Gastroesophageal sphincter (tissue), 4 donors: ENCODE measurements around the gene ZMYM3. TPM values are rescaled to one million over a fixed set of nuclear protein-coding genes. Genes with fewer than 3 reads are reported as not detected.
A peak's percentile ranks its signal among the peaks of the same experiment; 100 is the strongest.

Experiments
- ATAC-seq: fragments of 150-250 bp; one replicate; pipeline ENCODE4 v1.9.1; 2016; ENCODE audit warnings: mild to moderate bottlenecking, moderate library complexity
- H3K27ac ChIP-seq, 4 donors: fragments of 200-600 bp; sonication (generic) in 3 of 4; 1 replicate in 3 of 4; 2 replicates in 1 of 4; pipeline ENCODE4 v1.5.1; 2016 to 2019
- H3K27me3 ChIP-seq: fragments of 200-600 bp; sonication (generic); one replicate; pipeline ENCODE4 v1.5.1; 2019
- H3K36me3 ChIP-seq, 2 donors: fragments of 200-600 bp; sonication (generic); one replicate each; pipeline ENCODE4 v1.5.1; 2019; ENCODE audit warnings: control low read depth in 1 of 2
- H3K4me1 ChIP-seq, 3 donors: fragments of 200-600 bp; sonication (generic); 1 replicate in 2 of 3; 2 replicates in 1 of 3; pipeline ENCODE4 v1.5.1; 2016 to 2019; ENCODE audit warnings: control low read depth in 2 of 3
- H3K4me3 ChIP-seq, 2 donors: fragments of 200-600 bp; sonication (generic); one replicate each; pipeline ENCODE4 v1.5.1; 2019; ENCODE audit warnings: mild to moderate bottlenecking in 1 of 2, moderate library complexity in 1 of 2
- H3K9me3 ChIP-seq, 3 donors: fragments of 200-600 bp; sonication (generic); one replicate each; pipeline ENCODE4 v1.5.1; 2017 to 2019; ENCODE audit warnings: control low read depth in 2 of 3
- EP300 ChIP-seq: sonication (generic); formaldehyde crosslinking; IDR thresholded peaks from one replicate; pipeline ENCODE4 v1.6.1; 2017; ENCODE audit warnings: antibody characterized with exemption, mild to moderate bottlenecking
- POLR2A ChIP-seq, 2 donors: fragments of 450-650 bp; IDR thresholded peaks; one replicate each; pipeline ENCODE4 v1.6.1; 2017; ENCODE audit warnings: antibody characterized with exemption in 2 of 2, mild to moderate bottlenecking in 2 of 2, moderate library complexity in 1 of 2
- POLR2AphosphoS5 ChIP-seq: sonication (generic); formaldehyde crosslinking; IDR thresholded peaks from one replicate; pipeline ENCODE4 v1.6.1; 2017; ENCODE audit warnings: antibody characterized with exemption
- WGBS, 2 donors: methylation state at CpG; one replicate each; pipeline ENCODE4 v1.1.5; 2018; ENCODE audit warnings: low coverage in 1 of 2; 5-methylcytosine and 5-hydroxymethylcytosine counted together
- total RNA-seq, 4 donors: library from RNA; depleted of rRNA; stranded (reverse); fragments of >200 nt; gene quantifications; one replicate each; pipeline ENCODE4 v1.1.0, GENCODE V29; 2016
- TF ChIP-seq, protein P1 (sequence below), 4 experiments: fragments of 200-600 bp in 2 of 4; fragments of 450-650 bp in 2 of 4; sonication (generic) in 1 of 4; IDR thresholded peaks; one replicate each; pipeline ENCODE4 v1.5.1; 2017 to 2019; ENCODE audit warnings: antibody characterized with exemption in 4 of 4, mild to moderate bottlenecking in 2 of 4, moderate library complexity in 2 of 4

ZMYM3 gene
- total RNA-seq, 4 donors from 2014 or later, result 9.7 to 18.5 (median 13.4) TPM

DNA sequence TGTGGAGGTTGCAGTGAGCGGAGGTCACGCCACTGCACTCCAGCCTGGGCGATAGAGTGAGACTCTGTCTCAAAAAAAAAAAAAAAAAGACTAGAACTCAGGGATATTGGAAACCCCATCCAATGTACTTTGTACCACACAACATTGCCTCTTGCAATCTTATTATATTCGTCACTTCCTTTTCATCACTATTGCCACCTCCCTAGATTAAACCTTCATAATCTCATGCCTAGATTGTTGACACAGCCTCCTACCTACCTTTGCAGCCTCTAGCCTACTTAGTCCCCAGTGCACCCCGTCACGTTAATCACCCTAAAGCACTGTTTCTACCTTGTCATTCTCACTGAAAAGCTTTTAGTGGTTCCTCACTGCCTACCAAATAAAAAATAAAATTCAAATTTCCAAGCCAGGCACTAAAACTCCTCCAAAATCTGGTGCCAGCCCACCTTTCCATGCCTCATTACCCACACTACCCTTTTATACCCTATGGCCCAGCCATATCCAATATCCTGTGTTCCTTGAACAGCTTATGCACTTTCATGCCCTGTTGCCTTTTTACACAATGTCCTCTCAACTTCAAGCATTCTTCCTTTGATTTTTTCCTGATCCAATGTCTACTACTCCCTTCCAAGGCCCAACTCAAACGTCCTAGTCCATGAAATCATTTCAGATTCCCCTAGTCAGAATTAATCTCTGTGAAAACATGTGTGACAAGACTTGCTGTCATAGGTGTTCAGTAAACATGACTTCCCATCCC is 54.5 kb downstream of the ZMYM3 start:
- Histone ChIP-seq H3K4me3 (no peak overlapping the region), H3K36me3 (no peaks in the 10 kb centered on the region), H3K27me3 (no peaks in the 10 kb centered on the region), H3K9me3 (no peaks in the 10 kb centered on the region), H3K27ac (no peak overlapping the region), H3K4me1 (no peaks in the 10 kb centered on the region)
- no peak for ATAC-seq
- TF ChIP-seq POLR2AphosphoS5 (no peak), EP300 (no peak), POLR2A (IDR thresholded peaks at IDR 0.05) (no peak)
- TF ChIP-seq, protein P1, sequence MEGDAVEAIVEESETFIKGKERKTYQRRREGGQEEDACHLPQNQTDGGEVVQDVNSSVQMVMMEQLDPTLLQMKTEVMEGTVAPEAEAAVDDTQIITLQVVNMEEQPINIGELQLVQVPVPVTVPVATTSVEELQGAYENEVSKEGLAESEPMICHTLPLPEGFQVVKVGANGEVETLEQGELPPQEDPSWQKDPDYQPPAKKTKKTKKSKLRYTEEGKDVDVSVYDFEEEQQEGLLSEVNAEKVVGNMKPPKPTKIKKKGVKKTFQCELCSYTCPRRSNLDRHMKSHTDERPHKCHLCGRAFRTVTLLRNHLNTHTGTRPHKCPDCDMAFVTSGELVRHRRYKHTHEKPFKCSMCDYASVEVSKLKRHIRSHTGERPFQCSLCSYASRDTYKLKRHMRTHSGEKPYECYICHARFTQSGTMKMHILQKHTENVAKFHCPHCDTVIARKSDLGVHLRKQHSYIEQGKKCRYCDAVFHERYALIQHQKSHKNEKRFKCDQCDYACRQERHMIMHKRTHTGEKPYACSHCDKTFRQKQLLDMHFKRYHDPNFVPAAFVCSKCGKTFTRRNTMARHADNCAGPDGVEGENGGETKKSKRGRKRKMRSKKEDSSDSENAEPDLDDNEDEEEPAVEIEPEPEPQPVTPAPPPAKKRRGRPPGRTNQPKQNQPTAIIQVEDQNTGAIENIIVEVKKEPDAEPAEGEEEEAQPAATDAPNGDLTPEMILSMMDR (IDR thresholded peaks at IDR 0.05), result no peak
- 72 to 78% methylated on average over 3 to 5 of the region's 7 CpGs for WGBS, 2 donors

DNA sequence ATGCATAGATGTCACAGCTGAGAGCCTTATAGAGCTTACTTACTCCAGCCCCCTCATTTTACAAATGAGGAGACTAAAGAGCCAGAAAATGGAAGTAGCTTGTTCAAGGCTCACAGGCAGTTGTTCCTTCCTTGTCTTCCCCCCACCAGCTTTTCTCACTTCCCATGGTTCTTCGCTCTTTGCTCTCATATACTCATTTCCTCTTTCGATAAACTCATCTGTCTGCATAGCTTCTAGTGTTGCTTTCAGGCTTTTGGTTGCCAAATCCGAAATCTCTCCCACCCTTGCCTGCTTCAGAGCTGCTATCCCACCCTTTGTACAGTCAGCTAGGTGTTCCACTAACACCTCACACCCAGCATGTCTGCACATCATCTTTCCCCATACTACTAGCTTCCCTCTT is 55.9 kb downstream of the ZMYM3 start:
- 53 to 71% methylated on average over 1 to 3 of the region's 3 CpGs for WGBS, 2 donors

DNA sequence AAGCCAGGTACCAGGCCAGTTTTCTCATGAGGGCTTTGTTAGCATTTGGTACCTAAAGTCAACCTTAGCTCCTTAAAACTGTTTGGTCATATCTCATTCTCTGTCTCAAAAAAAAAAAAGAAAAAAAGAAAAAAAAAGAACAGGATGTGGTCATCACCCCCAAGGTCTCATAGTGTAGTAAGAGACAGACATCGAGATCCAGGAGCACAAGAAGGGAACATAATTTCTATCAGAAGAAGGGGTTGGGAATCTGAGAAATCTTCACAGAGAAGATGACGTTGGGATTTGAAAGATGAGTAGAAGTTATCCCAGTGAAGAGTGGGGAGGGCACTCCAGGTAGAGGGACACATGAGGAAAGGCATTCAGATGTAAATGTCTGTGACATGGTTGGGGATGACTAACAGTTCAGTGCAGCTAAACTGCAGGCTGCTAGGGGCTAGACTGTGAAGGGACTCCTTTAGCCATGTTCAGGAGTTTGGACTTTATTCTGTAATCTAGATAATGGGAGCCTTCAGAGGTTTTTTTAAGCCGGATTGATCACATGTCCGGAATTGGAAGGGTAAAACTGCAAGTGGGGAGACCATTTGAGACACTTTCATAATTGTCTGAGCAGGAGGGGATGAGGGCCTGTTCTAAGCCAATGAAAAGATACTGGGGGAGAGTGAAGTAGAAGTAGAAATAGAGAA is 57.8 kb downstream of the ZMYM3 start:
- no peak for ATAC-seq
- WGBS, 2 donors, result 67 to 83% methylated on average over 1 to 4 of the region's 4 CpGs

More for the DNA sequence above, 55.9 kb downstream of the ZMYM3 start:
- Histone ChIP-seq H3K4me1 (no peaks in the 10 kb centered on the region), H3K4me3 (peak overlapping the region in 1 of 2 donors; percentile 18), H3K27ac (no peak overlapping the region), H3K9me3 (no peaks in the 10 kb centered on the region), H3K36me3 (no peaks in the 10 kb centered on the region), H3K27me3 (no peaks in the 10 kb centered on the region)
- ATAC-seq, result no peak
- TF ChIP-seq POLR2A (IDR thresholded peaks at IDR 0.05) (no peak), EP300 (no peak), POLR2AphosphoS5 (no peak)
- TF ChIP-seq, protein P1 (IDR thresholded peaks at IDR 0.05), result no peak

DNA sequence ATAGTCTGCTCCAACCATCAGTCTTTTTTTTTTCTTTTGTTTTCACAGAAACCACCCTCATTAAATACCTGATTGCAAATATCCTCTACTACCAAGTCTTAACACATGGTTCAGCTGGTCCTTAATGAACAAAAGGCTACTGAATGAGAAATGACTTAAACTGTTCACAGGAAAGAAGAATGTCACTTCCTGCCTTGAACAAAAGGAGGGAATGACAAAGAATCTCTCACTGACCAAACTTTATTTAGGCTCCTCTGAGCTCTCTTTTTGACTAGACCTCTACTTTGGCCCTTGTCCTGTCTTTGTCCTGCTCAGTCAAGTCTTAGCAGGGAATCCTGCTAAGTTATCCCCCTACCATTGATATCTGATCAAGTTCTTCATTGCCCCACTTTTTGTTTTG is 62.7 kb downstream of the ZMYM3 start:
- Histone ChIP-seq H3K4me3 (no peak overlapping the region), H3K36me3 (no peaks in the 10 kb centered on the region), H3K27ac (no peak overlapping the region), H3K9me3 (no peaks in the 10 kb centered on the region), H3K27me3 (no peaks in the 10 kb centered on the region), H3K4me1 (no peaks in the 10 kb centered on the region)
- TF ChIP-seq POLR2A (IDR thresholded peaks at IDR 0.05), result no peak
- no peak for ATAC-seq

More for the DNA sequence above, 57.8 kb downstream of the ZMYM3 start:
- no peak overlapping the region for H3K4me3 ChIP-seq
- no peaks in the 10 kb centered on the region for H3K9me3 ChIP-seq
- H3K4me1 ChIP-seq, result no peaks in the 10 kb centered on the region
- no peak for TF ChIP-seq POLR2AphosphoS5
- TF ChIP-seq, protein P1 (IDR thresholded peaks at IDR 0.05), result no peak
- no peaks in the 10 kb centered on the region for H3K36me3 ChIP-seq
- no peaks in the 10 kb centered on the region for H3K27me3 ChIP-seq
- H3K27ac ChIP-seq, result no peak overlapping the region

Other genes with a start within 250 kb of the ZMYM3 start
- gene SNX12, start 185.8 kb downstream of the ZMYM3 start, total RNA-seq, result 10 to 100 TPM; 43.1 to 81.7 (median 52.0) TPM
- gene FOXO4, start 158.3 kb downstream of the ZMYM3 start, total RNA-seq, result 10 to 100 TPM; 19.9 to 48.2 (median 28.9) TPM
- gene CXorf65, start 147.4 kb downstream of the ZMYM3 start, total RNA-seq, result not detected
- 1 to 10 TPM in 3 of 4 donors, under 1 TPM in 1; 0.62 to 6.3 (median 3.7) TPM for gene IL2RG, start 142.6 kb downstream of the ZMYM3 start, total RNA-seq
- gene MED12, start 135.5 kb downstream of the ZMYM3 start, total RNA-seq, result 10 to 100 TPM; 19.7 to 30.2 (median 26.2) TPM
- 1 to 10 TPM; 1.7 to 3.1 (median 2.8) TPM for gene NLGN3, start 109.3 kb downstream of the ZMYM3 start, total RNA-seq
- not detected for gene GJB1, start 30.9 kb downstream of the ZMYM3 start, total RNA-seq
- gene NONO, start 29.5 kb upstream of the ZMYM3 start, total RNA-seq, result 100 to 1,000 TPM; 196 to 268 (median 213) TPM
- gene ITGB1BP2, start 47.6 kb upstream of the ZMYM3 start, total RNA-seq, result 10 to 100 TPM in 3 of 4 donors, 1 to 10 TPM in 1; 7.1 to 37.5 (median 25.6) TPM
- gene TAF1, start 112.2 kb upstream of the ZMYM3 start, total RNA-seq, result 10 to 100 TPM; 32.1 to 64.1 (median 56.2) TPM